Breast epithelium (tissue), 3 donors: ENCODE data around the gene TPX2.
"Not testable (repeated sequence)": the region's sequence is repeated elsewhere in the genome, so short reads cannot be mapped to it uniquely, and the experiment has no call there.

Source experiments
- CTCF ChIP-seq, 3 donors: fragments of 450-650 bp; IDR thresholded peaks; one replicate each; pipeline ENCODE4 v1.5.1; 2016 to 2017; ENCODE audit warnings: antibody characterized with exemption in 3 of 3, mild to moderate bottlenecking in 3 of 3, moderate library complexity in 3 of 3
- POLR2A ChIP-seq: fragments of 450-650 bp; IDR thresholded peaks from one replicate; pipeline ENCODE4 v1.6.1; 2016; ENCODE audit warnings: antibody characterized with exemption, mild to moderate bottlenecking, moderate library complexity
- POLR2AphosphoS5 ChIP-seq, 3 donors: sonication (generic); formaldehyde crosslinking; IDR thresholded peaks; one replicate each; pipeline ENCODE4 v1.6.1; 2017; ENCODE audit warnings: antibody characterized with exemption in 3 of 3

- TF ChIP-seq POLR2A; CTCF (IDR thresholded peaks at IDR 0.05); POLR2AphosphoS5 (IDR thresholded peaks at IDR 0.05): not testable (repeated sequence)
These were observed 75.1 kb downstream of the TPX2 start for GRCh38 chr20:31814142-31814541.
